GM19193 (cell line): ENCODE results near the gene COL4A5.

Source experiments
- POLR2A ChIP-seq: IDR thresholded peaks from 4 replicates; pipeline ENCODE4 v1.6.1; 2011; ENCODE audit not compliant: insufficient read depth, insufficient read length; ENCODE audit errors: extremely low read depth

COL4A5 gene

DNA sequence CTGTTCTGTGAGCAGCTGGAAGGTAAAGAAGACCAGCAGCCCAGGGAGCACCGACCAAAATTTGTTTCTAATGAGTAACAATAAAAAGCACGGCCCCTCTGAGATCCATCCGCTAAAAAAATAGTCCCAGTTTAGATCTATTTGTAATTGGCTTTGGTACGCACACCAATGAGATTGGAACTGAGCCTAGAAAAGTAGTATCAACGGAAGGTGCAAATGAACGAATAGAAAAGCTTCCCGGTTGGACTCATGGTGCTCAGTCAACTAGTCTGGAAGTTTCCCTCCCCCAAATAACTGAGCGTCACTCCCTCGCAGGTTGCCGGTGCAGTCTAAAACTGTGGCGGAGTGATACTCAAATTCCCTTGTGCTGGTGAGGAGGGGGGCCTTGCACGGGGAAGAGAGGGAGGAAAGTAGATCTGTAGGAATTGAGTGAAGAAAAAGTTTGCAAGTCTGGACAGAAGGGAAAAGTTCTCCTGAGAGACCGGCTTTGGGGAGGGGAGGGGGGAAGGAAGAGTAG, at the start of gene COL4A5:
COL4A5 (plus strand) TSS at position 413 of the 517 bp plus-strand sequence. CDS start 288 bp downstream, outside the sequence.
- TF ChIP-seq POLR2A = no peak

DNA sequence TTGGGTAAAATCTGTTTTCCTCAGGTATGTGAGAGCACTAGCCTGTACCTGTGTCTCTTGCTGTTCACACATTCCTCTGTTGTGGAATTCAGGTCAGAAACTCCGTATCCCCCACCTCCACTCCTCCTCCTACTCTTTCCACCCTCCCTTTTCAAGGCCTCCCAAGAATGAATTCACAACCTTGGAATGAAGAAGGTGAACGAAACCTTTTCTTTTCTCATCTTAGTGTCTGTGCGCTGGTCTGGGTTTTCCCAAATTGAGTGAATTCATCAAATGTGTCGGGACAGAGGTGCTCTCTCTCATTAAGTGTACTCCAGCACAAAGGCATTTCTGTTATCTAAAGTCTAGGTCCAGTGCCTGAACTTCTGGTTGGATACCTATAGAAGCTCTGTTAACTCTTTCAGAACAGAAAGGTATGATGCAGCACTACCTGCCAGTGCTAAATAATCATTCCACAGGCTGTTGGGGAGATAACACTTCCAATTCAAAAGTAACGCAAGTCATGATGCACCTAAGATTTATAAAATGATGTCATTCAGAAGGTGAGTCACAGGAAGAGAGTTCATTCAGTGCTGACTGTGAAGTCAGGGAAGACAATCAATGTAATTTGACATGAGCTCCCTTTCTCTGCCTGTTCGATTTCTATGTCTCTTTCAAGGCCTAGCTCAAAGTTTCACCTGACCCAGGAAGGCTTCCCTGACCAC, 43.3 kb upstream of the COL4A5 start:
- TF ChIP-seq POLR2A = no peak

DNA sequence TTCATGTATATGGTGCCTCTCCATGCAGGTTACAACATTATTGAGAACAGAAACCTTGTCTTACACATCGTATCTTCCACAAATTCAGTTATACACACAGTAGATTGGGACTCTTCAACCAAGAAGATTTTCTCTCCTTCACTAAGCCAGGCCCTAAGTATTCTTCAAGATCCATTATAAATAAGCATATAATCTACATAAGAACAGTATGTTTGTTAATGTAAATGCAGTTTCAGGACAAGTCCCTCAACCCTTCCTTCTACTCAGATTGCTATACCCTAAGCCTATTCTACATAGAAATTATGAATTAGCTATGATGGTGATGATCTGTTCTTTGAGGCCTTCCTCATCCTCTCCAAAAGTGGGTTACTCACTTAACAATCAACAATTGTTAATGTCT, 42.7 kb upstream of the COL4A5 start:
- TF ChIP-seq POLR2A = no peak

DNA sequence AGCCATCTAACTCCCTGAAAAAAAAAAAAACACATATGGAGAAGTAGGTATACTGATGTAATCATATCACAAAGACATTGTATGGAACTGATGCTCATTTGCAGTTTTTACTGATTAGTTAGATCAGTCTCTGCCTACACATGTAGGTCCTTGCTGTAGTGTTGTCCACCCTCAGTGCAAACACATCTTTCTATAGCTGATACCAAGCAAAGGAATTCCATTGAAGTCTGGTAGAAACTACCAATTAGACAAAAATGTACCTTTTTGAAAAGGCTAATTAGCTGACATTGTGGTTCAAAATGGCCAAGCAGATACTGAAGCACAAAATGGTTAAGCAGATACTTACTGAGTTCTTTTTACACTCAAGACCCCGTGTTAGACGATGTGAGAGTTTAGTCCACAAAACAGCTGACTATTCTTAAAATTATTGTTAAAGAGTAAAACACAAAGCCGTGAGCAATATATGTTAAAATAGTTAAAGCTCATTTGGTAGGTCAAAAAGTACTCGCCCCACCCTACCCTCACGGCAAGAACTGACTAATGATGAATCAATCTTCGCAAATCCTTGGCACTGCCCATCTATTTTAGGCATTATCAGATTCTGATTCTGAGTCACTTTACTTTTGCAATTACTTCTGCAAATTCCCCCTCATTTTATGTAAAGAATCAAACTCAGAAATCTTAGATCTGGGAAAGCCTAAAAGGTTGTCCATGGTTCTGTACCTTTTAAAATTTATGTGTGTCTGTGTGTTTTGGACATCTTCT, 41.8 kb upstream of the COL4A5 start:
- TF ChIP-seq POLR2A = no peak

DNA sequence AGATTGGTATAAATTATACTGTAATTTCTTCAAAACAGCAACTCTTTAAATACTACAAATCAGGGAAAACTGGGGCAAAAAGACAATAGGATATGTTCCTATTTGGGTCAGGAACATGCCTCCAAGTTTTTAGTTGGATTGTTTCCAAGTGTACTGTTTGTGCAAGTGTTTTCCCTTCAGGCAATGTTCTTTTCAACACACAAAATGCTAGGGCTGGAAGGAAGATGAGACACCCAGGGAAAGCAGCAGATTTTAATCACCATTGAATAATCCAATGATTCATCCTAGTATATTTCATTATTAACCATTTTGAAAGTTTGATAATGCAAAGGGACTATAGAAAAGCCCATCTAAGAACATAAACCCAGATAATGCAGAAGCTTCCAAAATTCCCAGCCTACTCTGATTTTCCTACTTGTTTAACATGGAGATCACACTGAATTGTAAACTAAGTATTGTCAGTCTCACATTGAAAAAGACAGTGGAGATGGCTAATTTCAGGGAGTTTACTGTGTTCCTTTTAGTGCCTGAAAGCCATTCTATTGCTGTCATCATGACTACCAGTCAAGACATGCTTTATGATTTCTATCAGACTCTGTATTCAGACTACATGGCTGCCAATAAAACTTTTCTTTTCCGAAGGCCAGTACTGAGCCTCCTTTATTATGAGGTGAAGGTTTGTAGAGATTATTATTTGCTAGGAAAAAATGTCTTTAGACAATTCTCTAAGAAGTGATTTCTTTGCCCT, 40.0 kb upstream of the COL4A5 start:
- no peak for TF ChIP-seq POLR2A

DNA sequence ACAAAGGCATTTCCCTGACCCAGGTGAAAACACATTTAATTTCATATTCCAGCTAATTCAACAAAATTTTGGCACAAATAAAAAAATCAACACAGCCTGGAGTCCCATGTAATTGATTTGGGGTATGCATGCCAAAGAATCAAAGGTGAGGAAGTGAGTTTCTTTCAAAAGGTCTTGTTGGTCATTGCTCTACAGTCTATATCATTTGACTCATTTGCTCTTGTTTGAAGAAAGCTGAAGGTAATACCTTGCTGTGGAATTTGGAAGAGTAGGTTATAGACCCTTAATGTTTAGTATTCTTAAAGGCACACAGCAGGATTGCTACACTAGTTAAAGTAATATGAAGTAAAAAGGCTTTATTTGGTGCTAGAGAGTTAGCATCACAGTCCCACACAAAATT, 26.9 kb upstream of the COL4A5 start:
- no peak for TF ChIP-seq POLR2A

DNA sequence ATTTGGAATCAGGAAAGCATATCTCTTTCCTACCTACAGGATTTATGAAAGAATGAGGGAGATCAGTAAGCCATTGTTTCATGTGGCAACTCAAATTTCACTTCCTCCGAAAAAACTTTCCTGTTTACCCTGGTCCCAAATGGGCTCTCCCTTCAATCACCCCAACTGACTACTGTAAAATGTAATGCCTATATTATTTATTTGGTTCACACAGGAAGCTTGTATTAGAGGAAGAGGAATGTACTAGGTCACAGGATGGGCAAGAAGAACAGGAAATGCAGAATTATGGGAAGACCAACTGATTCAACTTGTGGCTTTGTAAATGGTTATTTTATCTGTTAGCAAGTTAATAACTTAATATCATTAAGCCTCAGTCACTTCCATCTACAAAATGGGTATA, 24.5 kb upstream of the COL4A5 start:
- TF ChIP-seq POLR2A = no peak

DNA sequence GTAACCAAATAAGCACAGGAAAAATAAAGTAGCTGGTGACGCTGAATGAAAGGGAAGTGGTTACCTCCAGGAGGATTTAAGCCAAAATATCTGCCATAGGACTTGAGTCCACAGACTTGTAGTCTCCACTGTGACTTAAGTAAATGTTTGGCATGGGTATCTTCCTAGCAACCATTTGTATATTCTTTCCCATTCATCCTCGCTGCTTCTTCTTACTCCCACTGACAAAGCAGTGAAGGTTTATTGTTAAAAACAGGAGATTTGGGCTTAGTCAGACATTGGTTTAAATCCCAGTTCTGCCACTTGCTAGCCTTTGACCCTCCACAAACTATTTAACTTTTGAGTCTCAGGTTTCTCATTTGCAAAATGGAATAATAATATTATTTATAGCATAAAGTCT, 23.7 kb upstream of the COL4A5 start:
- no peak for TF ChIP-seq POLR2A

DNA sequence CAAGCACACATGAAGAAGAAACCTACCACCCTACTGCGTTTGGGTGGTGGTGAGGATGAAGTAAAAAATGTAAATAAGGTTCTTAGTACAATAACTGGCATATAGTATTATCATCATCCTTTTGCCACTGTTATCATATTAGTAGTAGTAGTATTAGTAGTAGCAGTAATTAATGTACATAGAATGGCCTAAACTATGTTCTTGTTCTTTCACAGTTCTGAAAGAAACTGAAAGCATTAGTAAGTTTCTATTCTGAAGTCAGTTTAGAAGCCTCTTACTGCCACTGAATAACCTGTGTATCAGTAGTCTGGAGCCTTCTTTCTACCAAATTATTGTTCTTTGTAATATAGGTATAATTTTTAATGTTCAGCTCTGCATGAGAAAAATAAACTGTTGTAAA, 22.4 kb upstream of the COL4A5 start:
- no peak for TF ChIP-seq POLR2A

DNA sequence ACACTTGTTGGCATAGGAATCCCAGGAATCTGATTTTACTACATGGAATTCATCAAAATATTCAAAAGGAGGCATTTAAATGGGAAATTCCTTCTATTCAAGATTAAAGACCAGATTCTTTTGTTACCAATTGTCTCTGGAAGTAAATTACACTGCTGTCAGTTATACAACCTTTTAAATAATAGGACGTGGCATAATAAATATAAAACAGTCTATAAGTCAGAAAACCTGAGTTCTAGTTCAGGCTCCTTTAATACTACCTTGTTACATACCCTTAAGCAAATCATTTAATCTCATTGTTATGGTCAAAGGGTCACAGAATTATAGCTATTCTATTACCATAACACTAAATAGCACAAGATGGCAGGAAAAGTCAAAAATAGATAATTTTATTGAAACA, 20.2 kb upstream of the COL4A5 start:
- TF ChIP-seq POLR2A = no peak

DNA sequence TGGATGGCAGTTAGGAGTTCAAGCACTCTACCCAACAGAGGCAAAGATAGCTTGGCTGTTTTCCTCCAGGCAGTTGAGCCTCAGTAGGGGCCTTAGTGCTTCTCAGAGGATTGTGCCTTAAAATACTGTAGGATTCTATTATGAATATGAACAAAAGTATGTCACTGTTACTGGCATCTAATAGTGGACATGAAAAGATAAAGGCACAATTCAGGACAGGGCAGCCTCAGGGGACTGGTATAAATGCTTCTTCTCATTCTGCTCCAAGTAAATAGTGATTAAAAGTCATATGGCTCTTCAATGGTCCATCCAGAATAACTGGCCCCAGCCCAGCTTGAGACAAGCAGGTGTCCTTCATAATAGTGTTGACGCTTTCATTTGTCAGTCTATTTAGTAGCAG, 19.2 kb upstream of the COL4A5 start:
- no peak for TF ChIP-seq POLR2A

DNA sequence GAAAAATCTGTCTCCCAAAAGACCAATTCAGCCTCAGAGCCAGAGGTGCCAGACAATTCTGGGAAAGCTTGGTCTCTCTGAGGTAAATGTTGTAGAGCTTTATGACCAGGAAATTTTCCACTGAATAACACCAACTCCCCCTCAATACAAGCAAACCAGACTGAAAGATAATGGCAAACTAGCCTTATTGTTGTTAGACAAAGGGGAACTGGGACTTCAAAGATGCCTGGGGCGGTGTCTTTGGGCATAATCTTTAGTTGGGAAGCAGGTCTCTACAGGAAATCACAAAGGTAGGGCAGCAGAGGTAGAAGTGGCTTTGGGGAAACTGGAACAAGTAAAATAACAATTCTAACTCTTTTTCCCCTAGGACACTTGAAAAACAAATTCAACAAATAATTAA, 13.4 kb upstream of the COL4A5 start:
- TF ChIP-seq POLR2A = no peak

DNA sequence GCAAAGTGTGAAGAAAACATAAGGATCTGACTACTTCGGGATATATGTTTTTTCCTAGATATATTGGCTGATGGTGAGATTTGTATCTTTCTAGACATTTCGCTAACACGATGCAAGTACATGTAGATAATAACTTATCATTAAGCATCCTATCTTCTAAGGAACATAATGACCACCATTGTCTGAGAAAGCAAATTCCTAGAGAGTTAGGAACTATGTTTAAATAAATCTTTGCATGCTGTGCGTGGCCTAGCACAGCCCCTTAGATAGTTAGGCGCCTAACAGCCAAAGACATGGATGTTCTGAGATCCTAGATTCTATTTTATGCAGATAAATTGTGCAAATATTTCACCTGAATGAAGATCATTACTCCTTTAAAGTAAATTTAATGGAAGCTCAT, 4.4 kb upstream of the COL4A5 start:
- TF ChIP-seq POLR2A = no peak

DNA sequence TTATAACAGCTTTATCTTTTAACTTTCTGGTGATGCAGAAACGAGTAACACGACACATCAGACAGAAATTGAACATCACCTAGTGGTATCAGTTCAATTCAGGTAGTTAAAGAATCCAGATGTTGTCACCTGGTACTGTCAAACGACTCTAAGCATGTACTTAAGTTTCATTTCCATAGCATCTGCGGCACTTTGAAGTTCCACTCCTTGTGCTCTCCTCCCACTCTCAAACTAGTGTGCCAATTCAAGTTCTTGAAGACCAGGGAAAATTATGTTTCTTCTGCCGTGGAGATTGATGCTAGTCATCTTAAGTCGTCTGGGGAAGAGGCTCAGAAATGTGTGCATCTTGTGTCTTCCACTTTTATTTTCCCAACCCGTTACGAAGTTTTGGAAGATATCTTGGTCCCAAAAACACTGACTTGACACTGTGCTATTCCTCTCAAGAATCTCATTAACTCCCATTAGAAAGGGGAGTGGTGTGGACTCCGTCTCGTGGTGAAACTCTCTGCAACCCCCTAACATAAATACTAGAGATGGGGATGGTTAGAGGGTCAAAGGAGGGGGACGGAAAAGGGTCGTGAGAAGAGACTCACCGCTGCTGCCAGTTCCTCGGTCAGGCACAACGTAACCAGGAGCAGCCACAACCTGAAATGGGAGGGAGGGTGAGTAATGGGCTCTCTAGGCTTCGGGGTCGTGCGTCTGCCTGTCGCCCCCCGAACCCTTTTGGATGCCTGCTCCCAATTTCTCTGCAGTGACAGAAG, 2.1 kb upstream of the COL4A5 start:
- TF ChIP-seq POLR2A = no peak
